H1 (cell line): ENCODE results near the gene SGO2. TPM values are rescaled to one million over a fixed set of nuclear protein-coding genes. Genes with fewer than 3 reads are reported as not detected.

ENCODE experiments used
- EP300 ChIP-seq, 2 experiments: IDR thresholded peaks; 1 replicate in 1 of 2; 2 replicates in 1 of 2; pipeline ENCODE4 v1.6.1; 2011 to 2012; ENCODE audit warnings: low read depth in 2 of 2, low read length in 2 of 2, mild to moderate bottlenecking in 2 of 2, borderline replicate concordance in 1 of 2, inconsistent platforms in 1 of 2, moderate library complexity in 1 of 2
- HDAC2 ChIP-seq, 2 experiments: fragments of 300-600 bp in 1 of 2; sonication (generic) in 1 of 2; IDR thresholded peaks; 2 replicates each; pipeline ENCODE4 v1.6.1; 2011 to 2012; ENCODE audit warnings: low read depth in 2 of 2, low read length in 2 of 2, mild to moderate bottlenecking in 2 of 2, moderate library complexity in 2 of 2, borderline replicate concordance in 1 of 2, inconsistent platforms in 1 of 2
- POU5F1 ChIP-seq: IDR thresholded peaks from 2 replicates; pipeline ENCODE4 v1.6.1; 2011; ENCODE audit warnings: low read depth, mild to moderate bottlenecking, low read length, moderate library complexity
- RFX5 ChIP-seq: IDR thresholded peaks from 2 replicates; pipeline ENCODE4 v1.6.1; 2011; ENCODE audit warnings: low read depth, low read length, improper control_type of control experiment, borderline replicate concordance
- SUZ12 ChIP-seq: fragments of 200-600 bp; sonication (generic); IDR thresholded peaks from 2 replicates; pipeline ENCODE4 v1.6.1; 2012; ENCODE audit warnings: mild to moderate bottlenecking, inconsistent platforms, low read length, moderate library complexity, mixed read lengths
- polyA plus RNA-seq, 7 experiments: library from polyadenylated mRNA; depleted of rRNA in 3 of 7; stranded (reverse) in 5 of 7; unstranded in 2 of 7; fragments of >200 nt in 5 of 7; fragments of 200-250 nt in 2 of 7; gene quantifications; 1 replicate in 5 of 7; 2 replicates in 1 of 7; 4 replicates in 1 of 7; pipeline versions ENCODE4 v1.2.1 to v1.2.3, GENCODE V29; 2011 to 2013; ENCODE audit warnings: missing spikeins in 2 of 7, mixed read lengths in 2 of 7
- total RNA-seq: library from RNA; stranded (reverse); fragmentation: NEBNext Ultra II Directional; extraction: Animal tissue kit (Norgen Biotek cat#: 25700); gene quantifications from 2 replicates; pipeline ENCODE4 v1.2.1, GENCODE V29; 2021

SGO2 gene
- total and polyA plus RNA-seq, 2 of the 8 experiments (the other 6 are each of a cell fraction or from before 2014, with no cell fraction given): 2.4 to 33.2 TPM

- TF ChIP-seq EP300 (IDR thresholded peaks at IDR 0.05; ENCODE audit: borderline replicate concordance in 1 of 2, low read depth in 2 of 2, low read length in 2 of 2): no peak
- no peak for TF ChIP-seq HDAC2 (IDR thresholded peaks at IDR 0.05; ENCODE audit: borderline replicate concordance in 1 of 2, low read depth in 2 of 2, low read length in 2 of 2)
- no peak for TF ChIP-seq RFX5
- TF ChIP-seq SUZ12: no peak
- no peak for TF ChIP-seq POU5F1
Measured at GRCh38 chr2:200483729-200484198, 42.2 kb upstream of the SGO2 start (continued).
